BLaER1 treated with 17β-estradiol and CSF1 and Interleukin-3, amounts not matched to agents 10 nM and 100 nM (cell line): ENCODE data around the gene BEST4.
"Not testable (repeated sequence)": the region's sequence is repeated elsewhere in the genome, so short reads cannot be mapped to it uniquely, and the experiment has no call there.

Source experiments
- H3K27ac ChIP-seq, 11 experiments: shearing (Covaris generic); formaldehyde crosslinking; 2 replicates each; pipeline ENCODE4 v1.8.1; 2022
- H3K27me3 ChIP-seq, 11 experiments: shearing (Covaris generic); formaldehyde crosslinking; 2 replicates each; pipeline ENCODE4 v1.8.1; 2022
- H3K36me3 ChIP-seq, 11 experiments: shearing (Covaris generic); formaldehyde crosslinking; 2 replicates each; pipeline ENCODE4 v1.8.1; 2022
- H3K4me1 ChIP-seq, 10 experiments: shearing (Covaris generic); formaldehyde crosslinking; 2 replicates each; pipeline ENCODE4 v1.8.1; 2022
- H3K4me2 ChIP-seq, 11 experiments: shearing (Covaris generic); formaldehyde crosslinking; 2 replicates each; pipeline ENCODE4 v1.8.1; 2022
- H3K4me3 ChIP-seq, 10 experiments: shearing (Covaris generic); formaldehyde crosslinking; 2 replicates each; pipeline ENCODE4 v1.8.1; 2022
- H3K9ac ChIP-seq, 11 experiments: shearing (Covaris generic); formaldehyde crosslinking; 2 replicates each; pipeline ENCODE4 v1.8.1; 2022
- H3K9me3 ChIP-seq, 11 experiments: shearing (Covaris generic); formaldehyde crosslinking; replicated peaks in 1 of 11; 2 replicates each; pipeline ENCODE4 v1.8.1; 2022
- H4K20me1 ChIP-seq, 11 experiments: shearing (Covaris generic); formaldehyde crosslinking; 2 replicates each; pipeline ENCODE4 v1.8.1; 2022
- Cebpa-rat ChIP-seq, 11 experiments: shearing (Covaris generic); IDR thresholded peaks; 2 replicates each; pipeline ENCODE4 v1.8.1; 2022

The BEST4 gene

GRCh38 chr1:44757420-44757819 is 30.6 kb downstream of the BEST4 start:
- Histone ChIP-seq H3K4me1 (peaks cover 0 to 8% (median 0%) of the 10 kb centered on the region in 10 experiments; a peak in 2 of 20 replicates), H3K9me3 (no peaks in the 10 kb centered on the region), H3K27me3 (no peaks in the 10 kb centered on the region), H3K4me3 (no peak overlapping the region), H3K36me3 (peaks cover 16 to 100% (median 100%) of the 10 kb centered on the region in 11 experiments), H3K9ac (no peak overlapping the region), H4K20me1 (peaks cover 0 to 37% (median 0%) of the 10 kb centered on the region in 11 experiments; a peak in 6 of 22 replicates), H3K27ac (no peak overlapping the region; a peak in 2 of 22 replicates), H3K4me2 (peak overlapping the region in 1 of 11 experiments; percentile 33; a peak in 2 of 22 replicates)
- TF ChIP-seq Cebpa-rat (IDR thresholded peaks at IDR 0.05): no peak

GRCh38 chr1:44747878-44748277 is 40.1 kb downstream of the BEST4 start:
- no peak for TF ChIP-seq Cebpa-rat (IDR thresholded peaks at IDR 0.05)
- Histone ChIP-seq H3K27me3 (no peaks in the 10 kb centered on the region), H3K27ac (no peak overlapping the region), H3K9ac (0 out of 22 replicates have a peak overlapping the region, but pooled peaks of 1 of the 11 experiments have one; percentile 13), H3K4me2 (no peak overlapping the region), H3K4me3 (no peak overlapping the region), H3K36me3 (peaks cover 5 to 100% (median 100%) of the 10 kb centered on the region in 11 experiments; a peak in 21 of 22 replicates), H3K9me3 (no peaks in the 10 kb centered on the region), H3K4me1 (peaks cover 0 to 10% (median 5%) of the 10 kb centered on the region in 10 experiments; a peak in 10 of 20 replicates), H4K20me1 (peaks cover 0 to 65% (median 12%) of the 10 kb centered on the region in 11 experiments; a peak in 10 of 22 replicates)

GRCh38 chr1:44743211-44743610 is 44.8 kb downstream of the BEST4 start:
- Histone ChIP-seq H4K20me1 (peaks cover 0 to 44% (median 6%) of the 10 kb centered on the region in 11 experiments; a peak in 9 of 22 replicates), H3K9me3 (peaks cover 0 to 4% (median 0%) of the 10 kb centered on the region in 11 experiments; a peak in 4 of 22 replicates), H3K27me3 (no peaks in the 10 kb centered on the region), H3K9ac (peak overlapping the region in 10 of 11 experiments; percentile 0 to 58 (median 44); a peak in 17 of 22 replicates), H3K4me2 (peak overlapping the region in 7 of 11 experiments; percentile 0 to 40 (median 25); a peak in 8 of 22 replicates), H3K4me1 (peaks cover 20 to 40% (median 33%) of the 10 kb centered on the region in 10 experiments), H3K4me3 (no peak overlapping the region), H3K36me3 (peaks cover 5 to 76% (median 70%) of the 10 kb centered on the region in 11 experiments; a peak in 21 of 22 replicates), H3K27ac (0 out of 22 replicates have a peak overlapping the region, but pooled peaks of 2 of the 11 experiments have one; percentile 1 to 11)
- TF ChIP-seq Cebpa-rat (IDR thresholded peaks at IDR 0.05): no peak

- peak overlapping the region; percentile 79 to 89 (median 86) for H3K9ac ChIP-seq
Observed at GRCh38 chr1:44740179-44740617, 47.8 kb downstream of the BEST4 start.

GRCh38 chr1:44739307-44740178 is 48.4 kb downstream of the BEST4 start, which contains the start of gene KIF2C:
KIF2C (plus strand) TSS chr1:44739837; CDS start chr1:44739933, 96 bp downstream.
- Histone ChIP-seq H3K4me3 (peak within 1 kb of the TSS; percentile 62 to 87 (median 78)), H3K4me1 (peaks cover 20 to 39% (median 33%) of the 10 kb centered on the region in 10 experiments), H3K9me3 (peaks cover 0 to 5% (median 0%) of the 10 kb centered on the region in 11 experiments; a peak in 4 of 22 replicates), H3K9ac (peak within 1 kb of the TSS; percentile 79 to 89 (median 86)), H3K27me3 (no peaks in the 10 kb centered on the region), H3K27ac (peak within 1 kb of the TSS; percentile 69 to 90 (median 84)), H4K20me1 (peaks cover 0 to 20% (median 2%) of the 10 kb centered on the region in 11 experiments; a peak in 4 of 22 replicates), H3K36me3 (peaks cover 0 to 39% (median 33%) of the 10 kb centered on the region in 11 experiments; a peak in 18 of 22 replicates), H3K4me2 (peak within 1 kb of the TSS; percentile 87 to 99 (median 95))
- no peak for TF ChIP-seq Cebpa-rat (IDR thresholded peaks at IDR 0.05)

More at GRCh38 chr1:44740179-44740617, 47.8 kb downstream of the BEST4 start:
- Histone ChIP-seq H3K27ac (peak overlapping the region in 10 of 11 experiments; percentile 81 to 90 (median 84); a peak in 20 of 22 replicates), H3K36me3 (peaks cover 0 to 46% (median 40%) of the 10 kb centered on the region in 11 experiments; a peak in 18 of 22 replicates), H3K9me3 (peaks cover 0 to 5% (median 0%) of the 10 kb centered on the region in 11 experiments; a peak in 4 of 22 replicates), H4K20me1 (peaks cover 0 to 27% (median 5%) of the 10 kb centered on the region in 11 experiments; a peak in 4 of 22 replicates), H3K27me3 (no peaks in the 10 kb centered on the region), H3K4me2 (peak overlapping the region; percentile 87 to 99 (median 95)), H3K4me3 (peak overlapping the region; percentile 62 to 87 (median 78)), H3K4me1 (peaks cover 20 to 39% (median 33%) of the 10 kb centered on the region in 10 experiments)
- no peak for TF ChIP-seq Cebpa-rat (IDR thresholded peaks at IDR 0.05)

GRCh38 chr1:44738953-44739306 is 49.0 kb downstream of the BEST4 start:
- Histone ChIP-seq H3K4me2 (peak overlapping the region; percentile 66 to 99 (median 93)), H3K36me3 (peaks cover 0 to 33% (median 27%) of the 10 kb centered on the region in 11 experiments; a peak in 16 of 22 replicates), H3K9ac (peak overlapping the region; percentile 79 to 89 (median 86)), H3K27ac (peak overlapping the region; percentile 69 to 90 (median 84)), H3K4me3 (peak overlapping the region; percentile 62 to 87 (median 78)), H4K20me1 (peaks cover 0 to 14% (median 2%) of the 10 kb centered on the region in 11 experiments; a peak in 4 of 22 replicates), H3K4me1 (peaks cover 20 to 39% (median 34%) of the 10 kb centered on the region in 10 experiments)
- not testable (repeated sequence) for H3K27me3 ChIP-seq, H3K9me3 ChIP-seq

GRCh38 chr1:44735992-44736391 is 52.0 kb downstream of the BEST4 start:
- Histone ChIP-seq H3K36me3 (peaks cover 0 to 4% (median 2%) of the 10 kb centered on the region in 11 experiments; a peak in 8 of 22 replicates), H3K27ac (no peak overlapping the region)

GRCh38 chr1:44733784-44734183 is 54.2 kb downstream of the BEST4 start:
- TF ChIP-seq Cebpa-rat (IDR thresholded peaks at IDR 0.05): no peak
- Histone ChIP-seq H3K9ac (no peak overlapping the region), H3K27me3 (no peaks in the 10 kb centered on the region), H4K20me1 (no peaks in the 10 kb centered on the region), H3K4me3 (no peak overlapping the region), H3K4me2 (peak overlapping the region in 6 of 11 experiments; percentile 7 to 39 (median 25); a peak in 6 of 22 replicates), H3K4me1 (peaks cover 33 to 49% (median 38%) of the 10 kb centered on the region in 10 experiments), H3K27ac (no peak overlapping the region; a peak in 1 of 22 replicates), H3K9me3 (peaks cover 0 to 5% (median 0%) of the 10 kb centered on the region in 11 experiments; a peak in 4 of 22 replicates), H3K36me3 (no peaks in the 10 kb centered on the region)

More at GRCh38 chr1:44735992-44736391, 52.0 kb downstream of the BEST4 start:
- Histone ChIP-seq H4K20me1 (no peaks in the 10 kb centered on the region), H3K4me1 (peaks cover 30 to 43% (median 36%) of the 10 kb centered on the region in 10 experiments), H3K27me3 (no peaks in the 10 kb centered on the region), H3K9me3 (peaks cover 0 to 5% (median 0%) of the 10 kb centered on the region in 11 experiments; a peak in 4 of 22 replicates), H3K4me2 (no peak overlapping the region), H3K9ac (no peak overlapping the region), H3K4me3 (no peak overlapping the region)
- TF ChIP-seq Cebpa-rat (IDR thresholded peaks at IDR 0.05): no peak
